VCaP (cell line): ENCODE measurements around the gene TMEM132C.

Experiments
- H3K27ac ChIP-seq: fragments of 450-650 bp; 2 replicates; pipeline ENCODE4 v1.5.1; 2017
- TF ChIP-seq, protein P1 (sequence below): fragments of 450-650 bp; conservative IDR thresholded peaks from 2 replicates; pipeline ENCODE4 v1.5.1; 2017; ENCODE audit warnings: mild to moderate bottlenecking, moderate library complexity

TMEM132C gene

DNA sequence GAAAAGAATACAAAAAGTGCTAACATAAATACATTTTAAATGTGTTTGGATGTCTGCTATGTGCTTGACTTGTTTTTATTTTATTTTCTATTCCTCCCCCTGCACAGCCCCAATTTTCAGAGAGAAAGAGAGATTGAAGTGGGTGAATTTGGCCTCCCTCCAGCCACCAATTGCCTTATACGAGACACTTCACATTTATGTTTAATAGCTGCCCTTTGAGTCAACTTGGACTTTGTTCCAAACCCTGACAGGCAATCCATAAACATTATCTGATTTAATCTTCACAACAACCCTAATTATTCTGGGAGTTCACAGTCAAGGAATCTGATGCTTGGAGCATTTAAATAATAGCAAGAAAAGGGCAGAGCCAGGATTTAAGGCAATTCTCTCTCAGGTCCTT is 395.1 kb downstream of the TMEM132C start:
- H3K27ac ChIP-seq, result no peak overlapping the region
- TF ChIP-seq, protein P1, sequence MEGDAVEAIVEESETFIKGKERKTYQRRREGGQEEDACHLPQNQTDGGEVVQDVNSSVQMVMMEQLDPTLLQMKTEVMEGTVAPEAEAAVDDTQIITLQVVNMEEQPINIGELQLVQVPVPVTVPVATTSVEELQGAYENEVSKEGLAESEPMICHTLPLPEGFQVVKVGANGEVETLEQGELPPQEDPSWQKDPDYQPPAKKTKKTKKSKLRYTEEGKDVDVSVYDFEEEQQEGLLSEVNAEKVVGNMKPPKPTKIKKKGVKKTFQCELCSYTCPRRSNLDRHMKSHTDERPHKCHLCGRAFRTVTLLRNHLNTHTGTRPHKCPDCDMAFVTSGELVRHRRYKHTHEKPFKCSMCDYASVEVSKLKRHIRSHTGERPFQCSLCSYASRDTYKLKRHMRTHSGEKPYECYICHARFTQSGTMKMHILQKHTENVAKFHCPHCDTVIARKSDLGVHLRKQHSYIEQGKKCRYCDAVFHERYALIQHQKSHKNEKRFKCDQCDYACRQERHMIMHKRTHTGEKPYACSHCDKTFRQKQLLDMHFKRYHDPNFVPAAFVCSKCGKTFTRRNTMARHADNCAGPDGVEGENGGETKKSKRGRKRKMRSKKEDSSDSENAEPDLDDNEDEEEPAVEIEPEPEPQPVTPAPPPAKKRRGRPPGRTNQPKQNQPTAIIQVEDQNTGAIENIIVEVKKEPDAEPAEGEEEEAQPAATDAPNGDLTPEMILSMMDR, result no peak

DNA sequence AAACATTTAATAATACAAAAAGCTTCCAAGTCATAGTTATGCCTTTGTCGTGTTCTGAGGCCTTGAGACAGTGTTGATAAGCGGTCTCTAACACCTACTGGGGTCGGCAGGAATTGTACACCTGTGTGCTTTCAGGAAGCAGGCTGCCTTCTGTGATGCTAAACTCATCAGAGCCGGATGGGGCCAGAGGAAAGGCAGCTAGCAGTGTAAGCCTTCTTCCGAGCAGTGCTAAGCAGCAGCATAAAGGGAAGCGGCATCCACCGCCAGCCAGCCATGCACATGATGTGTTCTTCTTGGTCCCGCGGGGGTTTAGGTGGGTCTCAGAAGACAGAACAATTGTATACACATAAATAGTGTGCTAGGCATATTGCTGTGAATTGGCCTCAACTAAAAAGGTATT is 397.5 kb downstream of the TMEM132C start:
- H3K27ac ChIP-seq, result no peak overlapping the region
- TF ChIP-seq, protein P1, result no peak

DNA sequence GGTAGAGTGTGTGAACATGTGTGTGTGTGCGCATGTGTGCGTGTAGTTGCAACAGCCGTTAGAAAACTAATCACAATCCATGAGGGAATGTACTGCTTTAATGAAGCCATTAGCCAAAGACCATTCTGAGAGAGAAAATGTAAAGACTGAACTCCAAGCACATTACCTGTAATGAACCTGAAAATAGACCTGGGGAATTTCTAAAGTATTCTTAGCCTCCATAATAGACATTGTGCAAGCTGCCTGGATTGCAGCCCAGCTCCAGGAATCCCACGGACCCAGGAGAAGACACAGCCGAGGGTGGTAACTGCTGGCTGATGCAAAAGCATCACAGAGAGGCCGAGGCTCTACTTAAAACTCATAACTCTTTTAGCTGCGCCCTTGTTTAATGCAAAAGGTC is 400.2 kb downstream of the TMEM132C start:
- H3K27ac ChIP-seq, result no peak overlapping the region
- TF ChIP-seq, protein P1, result no peak

DNA sequence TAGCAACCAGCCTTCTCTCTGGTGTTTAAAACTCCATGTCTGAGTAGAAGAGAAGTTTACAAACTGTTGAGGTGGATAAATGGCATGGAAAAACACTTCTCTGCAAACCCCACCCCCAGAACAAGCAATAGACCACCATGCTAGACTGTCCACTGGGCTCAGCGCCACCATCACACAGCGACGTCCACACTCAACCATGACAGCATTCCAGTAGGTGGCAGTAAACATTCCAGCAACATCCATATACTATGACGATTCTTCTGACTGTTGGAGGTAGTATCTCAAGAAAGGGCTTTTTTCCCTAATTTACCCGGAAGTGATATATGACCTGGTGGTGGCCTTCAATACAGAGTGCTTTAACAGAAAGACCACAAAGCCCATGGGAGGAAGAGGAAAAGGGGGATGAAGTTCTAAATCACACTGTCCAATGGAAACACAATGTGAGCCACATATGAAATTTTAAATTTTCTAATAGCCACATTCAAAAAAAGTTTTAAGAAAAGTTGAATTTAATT is 404.6 kb downstream of the TMEM132C start:
- TF ChIP-seq, protein P1, result peak; percentile 26; the same call in 1 of the 2 replicates
- no peak overlapping the region for H3K27ac ChIP-seq

DNA sequence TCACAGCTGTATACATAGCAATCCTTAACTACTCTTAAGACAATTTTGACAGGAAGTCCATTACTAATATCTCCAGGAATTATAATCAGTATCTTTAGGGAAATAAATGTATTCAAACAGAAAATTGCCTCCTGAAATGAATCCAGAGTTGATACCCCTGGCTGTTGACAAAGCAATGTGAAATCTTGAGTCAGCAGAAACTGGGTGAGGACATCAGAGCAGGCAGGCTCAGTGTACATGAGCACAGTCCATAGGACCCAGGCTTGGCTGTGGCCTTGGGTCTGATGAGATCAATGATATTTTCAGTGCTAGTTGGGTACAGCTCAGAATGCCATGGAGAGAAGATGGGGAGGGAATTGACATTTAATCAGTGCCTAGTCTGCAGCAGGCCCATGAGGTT is 405.5 kb downstream of the TMEM132C start:
- TF ChIP-seq, protein P1, result no peak
- no peak overlapping the region for H3K27ac ChIP-seq

DNA sequence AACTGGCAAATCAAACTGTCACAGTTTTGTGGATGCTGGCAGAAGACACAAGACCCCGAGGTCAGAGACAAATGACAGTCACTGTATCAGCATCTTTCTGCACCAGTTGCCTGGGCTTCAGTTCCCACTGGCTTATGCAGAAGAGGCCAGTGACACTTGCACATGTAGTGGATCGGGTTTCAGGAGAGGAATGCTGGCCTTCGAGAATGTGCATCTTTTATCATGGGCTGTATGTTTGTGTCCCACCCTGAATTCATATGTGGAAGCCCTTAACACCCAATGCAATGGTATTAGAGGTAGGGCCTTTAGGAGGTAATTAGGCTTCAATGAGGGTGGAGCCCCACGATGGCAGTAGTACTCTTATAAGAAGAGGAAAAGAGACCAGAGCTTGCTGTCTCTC is 405.9 kb downstream of the TMEM132C start:
- no peak overlapping the region for H3K27ac ChIP-seq
- TF ChIP-seq, protein P1, result no peak

DNA sequence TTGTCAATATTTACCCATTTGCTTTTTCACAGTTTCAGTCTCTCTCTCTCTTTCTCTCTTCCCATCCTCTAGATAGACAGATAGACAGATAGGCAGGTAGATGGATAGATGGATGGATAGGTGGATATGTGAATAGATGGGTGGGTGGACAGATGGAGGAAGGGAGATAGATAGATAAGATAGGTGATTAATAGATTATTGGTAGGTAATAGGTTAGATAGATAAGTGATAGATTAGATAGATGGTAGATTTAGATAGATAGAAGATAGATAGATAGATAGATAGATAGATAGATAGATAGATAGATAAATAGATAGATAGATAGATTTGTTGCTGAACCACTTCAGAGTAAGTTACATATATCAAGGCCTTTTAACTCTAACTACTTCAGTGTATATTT is 408.6 kb downstream of the TMEM132C start:
- H3K27ac ChIP-seq, result no peak overlapping the region
- TF ChIP-seq, protein P1, result no peak
